HCT116 (cell line): ENCODE data around the gene CCBE1. TPM values are rescaled to one million over a fixed set of nuclear protein-coding genes. Genes with fewer than 3 reads are reported as not detected.

ENCODE experiments used
- ATAC-seq: fragments of 200-7000 bp; cut with Tn5 transposase; 2 replicates; pipeline ENCODE4 v1.9.1; 2020; ENCODE audit warnings: mild to moderate bottlenecking, moderate library complexity
- BruUV-seq: library from RNA; stranded (reverse); fragments of 400-500 nt; replicated peaks from 2 replicates; lab custom pipeline; 2021; lab: Mats Ljungman, UMichigan
- CTCF ChIA-PET: fragments of 300-600 bp; sonication (Branson Sonifier 250); formaldehyde crosslinking; loops from one replicate; lab custom pipeline; 2021; ENCODE audit warnings: antibody characterized with exemption; lab: Charles Lee
- POLR2A ChIA-PET: fragments of 300-600, 350-600 bp; sonication (Branson Sonifier 250); formaldehyde crosslinking; loops from one replicate; lab custom pipeline; 2021; ENCODE audit warnings: antibody characterized with exemption; lab: Charles Lee
- RAD21 ChIA-PET, 2 experiments: fragments of 300-600 bp; sonication (Branson Sonifier 250); formaldehyde crosslinking; loops; one replicate each; lab custom pipeline; 2023; ENCODE audit warnings: low total read pairs in 2 of 2; ENCODE audit not compliant: uncharacterized antibody in 2 of 2, unreplicated experiment in 2 of 2, low non-redundant PET in 1 of 2; lab: Charles Lee
- DNase-seq: peaks from one replicate; pipeline ENCODE4 v3.0.0-alpha.2; 2010; ENCODE audit warnings: low read depth, low spot score
- H2AFZ ChIP-seq: fragments of 200-600 bp; shearing (Covaris generic), sonication (generic); 2 replicates; pipeline ENCODE4 v1.6.1; 2017; ENCODE audit warnings: low read depth, mixed run types, mixed read lengths, antibody characterized with exemption, low read length; ENCODE audit not compliant: poor library complexity, severe bottlenecking
- H3K27ac ChIP-seq: 2 replicates; pipeline ENCODE4 v1.5.1; 2012; ENCODE audit warnings: low read depth, low read length
- H3K27me3 ChIP-seq: fragments of 200-600 bp; sonication (generic); 2 replicates; pipeline ENCODE4 v1.6.1; 2016; ENCODE audit warnings: mixed run types, low read length, mixed read lengths; ENCODE audit not compliant: insufficient read depth
- H3K36me3 ChIP-seq, 2 experiments: fragments of 200-500 bp in 1 of 2; fragments of 200-600 bp in 1 of 2; sonication (Bioruptor generic) in 1 of 2; sonication (generic) in 1 of 2; 2 replicates each; pipeline versions ENCODE4 v1.5.1 to v1.6.1; 2014 to 2016; ENCODE audit warnings: low read length in 2 of 2, inconsistent platforms in 1 of 2, mixed read lengths in 1 of 2, mixed run types in 1 of 2; ENCODE audit not compliant: insufficient read depth in 2 of 2, control insufficient read depth in 1 of 2
- H3K4me1 ChIP-seq, 2 experiments: fragments of 200-600 bp in 1 of 2; sonication (generic) in 1 of 2; 2 replicates each; pipeline versions ENCODE4 v1.5.1 to v1.6.1; 2012 to 2017; ENCODE audit warnings: low read length in 2 of 2, inconsistent platforms in 1 of 2, mild to moderate bottlenecking in 1 of 2, mixed read lengths in 1 of 2, mixed run types in 1 of 2, moderate library complexity in 1 of 2; ENCODE audit not compliant: insufficient read depth in 2 of 2, control insufficient read depth in 1 of 2
- H3K4me2 ChIP-seq: fragments of 200-600 bp; sonication (generic); 2 replicates; pipeline ENCODE4 v1.6.1; 2017; ENCODE audit warnings: mixed run types, low read length, mixed read lengths
- H3K4me3 ChIP-seq, 2 experiments: fragments of 200-600 bp in 1 of 2; sonication (generic) in 1 of 2; replicated peaks in 1 of 2; 2 replicates each; pipeline ENCODE4 v1.5.1; 2011 to 2016; ENCODE audit warnings: low read length in 2 of 2, control low read depth in 1 of 2, low read depth in 1 of 2, mild to moderate bottlenecking in 1 of 2, mixed read lengths in 1 of 2, mixed run types in 1 of 2
- H3K79me2 ChIP-seq: fragments of 200-600 bp; sonication (generic); 2 replicates; pipeline ENCODE4 v1.6.1; 2017; ENCODE audit warnings: mild to moderate bottlenecking, mixed run types, low read length, moderate library complexity, mixed read lengths; ENCODE audit not compliant: insufficient read depth
- H3K9ac ChIP-seq: fragments of 200-600 bp; sonication (generic); 2 replicates; pipeline ENCODE4 v1.6.1; 2016; ENCODE audit warnings: low read length, mixed read lengths
- H3K9me2 ChIP-seq: fragments of 200-600 bp; sonication (generic), shearing (Covaris generic); 2 replicates; pipeline ENCODE4 v1.6.1; 2017; ENCODE audit warnings: mixed run types, mild to moderate bottlenecking, moderate library complexity; ENCODE audit not compliant: insufficient read depth
- H3K9me3 ChIP-seq, 2 experiments: fragments of 200-500 bp in 1 of 2; fragments of 200-600 bp in 1 of 2; sonication (Bioruptor generic) in 1 of 2; sonication (generic) in 1 of 2; 2 replicates each; pipeline ENCODE4 v1.6.1; 2014 to 2017; ENCODE audit warnings: low read length in 2 of 2, mixed read lengths in 2 of 2, inconsistent platforms in 1 of 2, low read depth in 1 of 2, mild to moderate bottlenecking in 1 of 2, mixed run types in 1 of 2, moderate library complexity in 1 of 2; ENCODE audit not compliant: control insufficient read depth in 1 of 2, insufficient read depth in 1 of 2
- H4K20me1 ChIP-seq: fragments of 200-600 bp; sonication (generic), shearing (Covaris generic); 2 replicates; pipeline ENCODE4 v1.6.1; 2017; ENCODE audit warnings: mixed run types, mild to moderate bottlenecking, moderate library complexity; ENCODE audit not compliant: insufficient read depth
- CBX3 ChIP-seq: IDR thresholded peaks from 2 replicates; pipeline ENCODE4 v1.6.1; 2012; ENCODE audit warnings: low read depth
- CEBPB ChIP-seq: IDR thresholded peaks from 2 replicates; pipeline ENCODE4 v1.6.1; 2012; ENCODE audit warnings: low read depth
- EGR1 ChIP-seq: IDR thresholded peaks from 2 replicates; pipeline ENCODE4 v1.6.1; 2012; ENCODE audit warnings: low read depth
- EZH2 ChIP-seq: fragments of 200-600 bp; sonication (generic); IDR thresholded peaks from 2 replicates; pipeline ENCODE4 v1.6.1; 2017; ENCODE audit warnings: antibody characterized with exemption, mixed run types
- FOSL1 ChIP-seq: IDR thresholded peaks from 2 replicates; pipeline ENCODE4 v1.6.1; 2012; ENCODE audit warnings: low read depth
- JUND ChIP-seq: IDR thresholded peaks from 2 replicates; pipeline ENCODE4 v1.6.1; 2012
- POLR2AphosphoS5 ChIP-seq: IDR thresholded peaks from 2 replicates; pipeline ENCODE4 v1.6.1; 2011; ENCODE audit warnings: mild to moderate bottlenecking, low read depth, low read length, moderate library complexity
- RAD21 ChIP-seq: IDR thresholded peaks from 2 replicates; pipeline ENCODE4 v1.6.1; 2012; ENCODE audit warnings: low read depth, mild to moderate bottlenecking
- SIN3A ChIP-seq: IDR thresholded peaks from 2 replicates; pipeline ENCODE4 v1.6.1; 2012; ENCODE audit warnings: low read depth
- SP1 ChIP-seq: IDR thresholded peaks from 2 replicates; pipeline ENCODE4 v1.6.1; 2012; ENCODE audit warnings: low read depth
- YY1 ChIP-seq: IDR thresholded peaks from 2 replicates; pipeline ENCODE4 v1.6.1; 2011; ENCODE audit warnings: low read length, low read depth, moderate library complexity, mild to moderate bottlenecking; ENCODE audit not compliant: insufficient replicate concordance; ENCODE audit errors: extremely low read depth
- ZFX ChIP-seq: fragments of 450-650 bp; IDR thresholded peaks from 2 replicates; pipeline ENCODE4 v1.6.1; 2017
- intact Hi-C: fragments of 100-400 bp; cut with micrococcal nuclease; formaldehyde crosslinking; loops from 2 replicates; pipeline ENCODE4 v1.10.0; 2022
- total RNA-seq: library from RNA; stranded (reverse); gene quantifications from one replicate; pipeline ENCODE4 v1.2.1, GENCODE V29; 2021; ENCODE audit not compliant: unreplicated experiment
- TF ChIP-seq, protein P1 (sequence below): IDR thresholded peaks from 2 replicates; pipeline ENCODE4 v1.6.1; 2012
- TF ChIP-seq, protein P2 (sequence below): IDR thresholded peaks from 2 replicates; pipeline ENCODE4 v1.6.1; 2012; ENCODE audit warnings: low read depth

The CCBE1 gene
- total RNA-seq, 1 experiment from 2014 or later = 0.84 TPM

DNA sequence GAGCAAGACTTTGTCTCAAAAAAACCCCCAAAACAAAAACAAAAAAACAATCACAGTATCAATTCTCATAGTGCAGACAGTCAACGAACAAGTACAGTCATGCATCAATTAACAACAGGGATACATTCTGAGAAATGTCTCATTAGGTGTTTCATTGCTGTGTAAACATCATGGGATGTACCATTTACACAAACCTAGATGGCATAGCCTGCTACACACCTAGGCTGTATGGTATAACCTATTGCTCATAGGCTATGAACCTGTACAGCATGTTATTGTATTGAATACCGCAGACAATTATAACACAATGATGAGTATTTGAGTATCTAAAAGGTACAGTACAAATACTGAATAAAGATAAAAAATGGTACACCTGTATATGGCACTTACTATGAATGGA is 270.4 kb downstream of the CCBE1 start:
- H2AFZ ChIP-seq = no peak overlapping the region
- no peaks in the 10 kb centered on the region for H3K9me2 ChIP-seq
- no peaks in the 10 kb centered on the region for H4K20me1 ChIP-seq
- H3K27me3 ChIP-seq = peaks cover 9% of the 10 kb centered on the region; the same call in 1 of the 2 replicates
- no peak overlapping the region for H3K4me3 ChIP-seq
- TF ChIP-seq EGR1 = no peak
- no peak for TF ChIP-seq RAD21
- TF ChIP-seq FOSL1 = no peak
- TF ChIP-seq EZH2 = no peak
- no peak for TF ChIP-seq YY1
- TF ChIP-seq JUND = no peak
- no peak for TF ChIP-seq CBX3
- TF ChIP-seq POLR2AphosphoS5 = no peak
- TF ChIP-seq SP1 = no peak
- ChIA-PET RAD21 (no interaction called here), CTCF (no interaction called here), POLR2A (no interaction called here)
- intact Hi-C loops = no loop called here
- no peak for ATAC-seq
- no peak overlapping the region for H3K27ac ChIP-seq
- H3K79me2 ChIP-seq = no peaks in the 10 kb centered on the region
- BruUV-seq = no TSS peak
- no peaks in the 10 kb centered on the region for H3K36me3 ChIP-seq
- no peak for DNase-seq
- H3K4me2 ChIP-seq = no peak overlapping the region
- H3K4me1 ChIP-seq = no peaks in the 10 kb centered on the region
- no peak overlapping the region for H3K9ac ChIP-seq
- H3K9me3 ChIP-seq = no peaks in the 10 kb centered on the region

DNA sequence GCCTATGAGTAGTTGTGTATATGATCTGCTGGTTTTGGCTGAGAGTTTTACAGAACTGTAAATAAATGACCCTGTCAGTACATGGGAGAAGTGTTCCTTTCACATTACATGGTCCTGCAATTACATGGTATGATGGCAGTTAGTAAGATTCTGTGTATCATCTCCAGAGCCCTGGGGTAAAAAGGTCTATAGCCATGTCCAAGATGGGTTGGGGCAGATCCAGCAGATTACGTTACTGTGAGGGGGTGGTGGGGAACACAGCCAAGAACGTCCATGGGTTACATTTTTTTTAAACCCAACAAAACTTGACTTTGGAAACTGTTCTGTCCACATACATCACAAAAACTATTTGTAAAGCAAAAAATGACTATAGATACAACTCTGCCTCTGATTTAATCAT is 274.0 kb downstream of the CCBE1 start:
- no peaks in the 10 kb centered on the region for H4K20me1 ChIP-seq
- H3K4me1 ChIP-seq = no peaks in the 10 kb centered on the region
- H3K9me2 ChIP-seq = no peaks in the 10 kb centered on the region
- no peak overlapping the region for H3K4me3 ChIP-seq
- no peaks in the 10 kb centered on the region for H3K79me2 ChIP-seq
- H3K27me3 ChIP-seq = peaks cover 13% of the 10 kb centered on the region
- no peaks in the 10 kb centered on the region for H3K36me3 ChIP-seq
- CTCF ChIA-PET = no interaction called here
- intact Hi-C loops = no loop called here
- POLR2A ChIA-PET = no interaction called here
- no peak for DNase-seq
- no peak overlapping the region for H3K27ac ChIP-seq
- no peak overlapping the region for H2AFZ ChIP-seq
- no peak overlapping the region for H3K9ac ChIP-seq
- no peak overlapping the region for H3K4me2 ChIP-seq
- RAD21 ChIA-PET = no interaction called here
- ATAC-seq = no peak
- TF ChIP-seq SIN3A (no peak), ZFX (no peak), CBX3 (no peak), CEBPB (no peak), POLR2AphosphoS5 (no peak), SP1 (no peak)
- TF ChIP-seq, protein P1, sequence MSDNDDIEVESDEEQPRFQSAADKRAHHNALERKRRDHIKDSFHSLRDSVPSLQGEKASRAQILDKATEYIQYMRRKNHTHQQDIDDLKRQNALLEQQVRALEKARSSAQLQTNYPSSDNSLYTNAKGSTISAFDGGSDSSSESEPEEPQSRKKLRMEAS = no peak
- TF ChIP-seq, protein P2, sequence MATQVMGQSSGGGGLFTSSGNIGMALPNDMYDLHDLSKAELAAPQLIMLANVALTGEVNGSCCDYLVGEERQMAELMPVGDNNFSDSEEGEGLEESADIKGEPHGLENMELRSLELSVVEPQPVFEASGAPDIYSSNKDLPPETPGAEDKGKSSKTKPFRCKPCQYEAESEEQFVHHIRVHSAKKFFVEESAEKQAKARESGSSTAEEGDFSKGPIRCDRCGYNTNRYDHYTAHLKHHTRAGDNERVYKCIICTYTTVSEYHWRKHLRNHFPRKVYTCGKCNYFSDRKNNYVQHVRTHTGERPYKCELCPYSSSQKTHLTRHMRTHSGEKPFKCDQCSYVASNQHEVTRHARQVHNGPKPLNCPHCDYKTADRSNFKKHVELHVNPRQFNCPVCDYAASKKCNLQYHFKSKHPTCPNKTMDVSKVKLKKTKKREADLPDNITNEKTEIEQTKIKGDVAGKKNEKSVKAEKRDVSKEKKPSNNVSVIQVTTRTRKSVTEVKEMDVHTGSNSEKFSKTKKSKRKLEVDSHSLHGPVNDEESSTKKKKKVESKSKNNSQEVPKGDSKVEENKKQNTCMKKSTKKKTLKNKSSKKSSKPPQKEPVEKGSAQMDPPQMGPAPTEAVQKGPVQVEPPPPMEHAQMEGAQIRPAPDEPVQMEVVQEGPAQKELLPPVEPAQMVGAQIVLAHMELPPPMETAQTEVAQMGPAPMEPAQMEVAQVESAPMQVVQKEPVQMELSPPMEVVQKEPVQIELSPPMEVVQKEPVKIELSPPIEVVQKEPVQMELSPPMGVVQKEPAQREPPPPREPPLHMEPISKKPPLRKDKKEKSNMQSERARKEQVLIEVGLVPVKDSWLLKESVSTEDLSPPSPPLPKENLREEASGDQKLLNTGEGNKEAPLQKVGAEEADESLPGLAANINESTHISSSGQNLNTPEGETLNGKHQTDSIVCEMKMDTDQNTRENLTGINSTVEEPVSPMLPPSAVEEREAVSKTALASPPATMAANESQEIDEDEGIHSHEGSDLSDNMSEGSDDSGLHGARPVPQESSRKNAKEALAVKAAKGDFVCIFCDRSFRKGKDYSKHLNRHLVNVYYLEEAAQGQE = no peak
- H3K9me3 ChIP-seq = no peaks in the 10 kb centered on the region
- BruUV-seq = no TSS peak
